Stimulated activated CD4-positive, alpha-beta T cell treated with anti-CD3 and anti-CD28 coated beads, Interleukin-4, amount 100 ng/mL, for 48 hours (primary cell): ENCODE data around the gene ENTPD2.

Source experiments
- DNase-seq, 2 donors: peaks; one replicate each; pipeline ENCODE4 v3.0.0-alpha.2; 2020; ENCODE audit warnings: low read depth in 2 of 2

Gene ENTPD2

GRCh38 chr9:137030006-137030405 lies 23.9 kb downstream of the ENTPD2 start:
- DNase-seq, result no peak

- peak; percentile 70 to 77 for DNase-seq
These were observed 24.6 kb downstream of the ENTPD2 start for GRCh38 chr9:137029058-137029936.

GRCh38 chr9:137028263-137029057 lies 25.4 kb downstream of the ENTPD2 start:
- DNase-seq, result peak; percentile 55 to 56

- DNase-seq, result no peak
These were observed 26.2 kb downstream of the ENTPD2 start, which contains the start of gene ABCA2 for GRCh38 chr9:137027369-137028262. TSS of gene ABCA2 (minus strand) at chr9:137028237. CDS start at chr9:137028140, 97 bp downstream.

- DNase-seq, result no peak
These were observed 27.0 kb downstream of the ENTPD2 start for GRCh38 chr9:137026828-137027227.

GRCh38 chr9:137026384-137026783 lies 27.5 kb downstream of the ENTPD2 start:
- no peak for DNase-seq

GRCh38 chr9:137025517-137025966 lies 28.3 kb downstream of the ENTPD2 start:
- DNase-seq, result no peak

- DNase-seq, result no peak
These were observed 30.3 kb downstream of the ENTPD2 start for GRCh38 chr9:137023583-137023991.

- no peak for DNase-seq
These were observed 30.7 kb downstream of the ENTPD2 start for GRCh38 chr9:137023157-137023556.

- DNase-seq, result no peak
These were observed 31.2 kb downstream of the ENTPD2 start for GRCh38 chr9:137022662-137023008.

- DNase-seq, result peak; percentile 79 to 81
These were observed 31.7 kb downstream of the ENTPD2 start for GRCh38 chr9:137021979-137022661.

GRCh38 chr9:137021568-137021978 lies 32.3 kb downstream of the ENTPD2 start:
- no peak for DNase-seq

- no peak for DNase-seq
These were observed 32.9 kb downstream of the ENTPD2 start for GRCh38 chr9:137020771-137021567.

- DNase-seq, result no peak
These were observed 33.8 kb downstream of the ENTPD2 start for GRCh38 chr9:137019891-137020683.

- no peak for DNase-seq
These were observed 34.9 kb downstream of the ENTPD2 start for GRCh38 chr9:137018761-137019559.

- DNase-seq, result no peak
These were observed 35.9 kb downstream of the ENTPD2 start for GRCh38 chr9:137017791-137018497.

GRCh38 chr9:137017071-137017470 lies 36.8 kb downstream of the ENTPD2 start:
- DNase-seq, result no peak

GRCh38 chr9:137016436-137016835 lies 37.4 kb downstream of the ENTPD2 start:
- DNase-seq, result no peak
